HepG2 (cell line): Measurements from ENCODE around the gene YBX2. TPM values are rescaled to one million over a fixed set of nuclear protein-coding genes. Genes with fewer than 3 reads are reported as not detected.
A peak's percentile ranks its signal among the peaks of the same experiment; 100 is the strongest.

ENCODE experiments used
- AKAP8 ChIP-seq: sonication (generic); formaldehyde crosslinking; IDR thresholded peaks from 2 replicates; pipeline ENCODE4 v1.5.1; 2020; ENCODE audit warnings: mild to moderate bottlenecking, missing genetic modification reagents
- ESRRA ChIP-seq: sonication (generic); formaldehyde crosslinking; IDR thresholded peaks from 2 replicates; pipeline ENCODE4 v1.5.1; 2020; ENCODE audit warnings: mild to moderate bottlenecking, low read depth, missing genetic modification reagents
- FOXA3 ChIP-seq: IDR thresholded peaks from 2 replicates; pipeline ENCODE4 v1.6.1; 2016; ENCODE audit warnings: missing genetic modification reagents, missing compliant biosample characterization
- FOXO1 ChIP-seq: sonication (generic); formaldehyde crosslinking; IDR thresholded peaks from 2 replicates; pipeline ENCODE4 v1.4.0; 2020; ENCODE audit warnings: missing genetic modification reagents
- HOXD1 ChIP-seq: sonication (generic); formaldehyde crosslinking; IDR thresholded peaks from 2 replicates; pipeline ENCODE4 v1.5.0; 2020; ENCODE audit warnings: missing genetic modification reagents
- KDM4B ChIP-seq: sonication (generic); formaldehyde crosslinking; IDR thresholded peaks from 2 replicates; pipeline ENCODE4 v1.4.0; 2020; ENCODE audit warnings: missing genetic modification reagents
- KDM5B ChIP-seq: sonication (generic); formaldehyde crosslinking; IDR thresholded peaks from 2 replicates; pipeline ENCODE4 v1.4.0; 2020; ENCODE audit warnings: missing genetic modification reagents, mild to moderate bottlenecking, borderline replicate concordance
- KLF15 ChIP-seq: sonication (generic); formaldehyde crosslinking; IDR thresholded peaks from 2 replicates; pipeline ENCODE4 v1.8.1; 2023; ENCODE audit warnings: borderline replicate concordance, mild to moderate bottlenecking, inconsistent platforms, missing genetic modification reagents, mixed read lengths
- MXD1 ChIP-seq: sonication (generic); formaldehyde crosslinking; IDR thresholded peaks from 2 replicates; pipeline ENCODE4 v1.4.0; 2020; ENCODE audit warnings: mild to moderate bottlenecking, missing genetic modification reagents
- NKX3-1 ChIP-seq: sonication (generic); formaldehyde crosslinking; IDR thresholded peaks from 2 replicates; pipeline ENCODE4 v1.5.0; 2020; ENCODE audit warnings: missing genetic modification reagents
- NPAS2 ChIP-seq: sonication (generic); formaldehyde crosslinking; IDR thresholded peaks from 2 replicates; pipeline ENCODE4 v1.8.0; 2022; ENCODE audit warnings: mild to moderate bottlenecking, missing genetic modification reagents, borderline replicate concordance
- NR2F6 ChIP-seq, 2 experiments: IDR thresholded peaks; 2 replicates each; pipeline ENCODE4 v1.6.1; 2016; ENCODE audit warnings: antibody characterized with exemption in 1 of 2, mild to moderate bottlenecking in 1 of 2
- RBFOX2 ChIP-seq: fragments of 200-400 bp; formaldehyde crosslinking; IDR thresholded peaks from 2 replicates; pipeline ENCODE4 v1.6.1; 2017; ENCODE audit warnings: low read depth, mild to moderate bottlenecking, low read length
- SNAPC4 ChIP-seq: sonication (generic); formaldehyde crosslinking; IDR thresholded peaks from 2 replicates; pipeline ENCODE4 v1.4.0; 2020; ENCODE audit warnings: mild to moderate bottlenecking, missing genetic modification reagents
- SRY ChIP-seq: sonication (generic); formaldehyde crosslinking; IDR thresholded peaks from 2 replicates; pipeline ENCODE4 v1.8.0; 2022; ENCODE audit warnings: mild to moderate bottlenecking, missing genetic modification reagents
- ZBTB33 ChIP-seq: sonication (generic); formaldehyde crosslinking; IDR thresholded peaks from 2 replicates; pipeline ENCODE4 v1.4.0; 2020; ENCODE audit warnings: missing genetic modification reagents
- ZNF431 ChIP-seq: sonication (generic); formaldehyde crosslinking; IDR thresholded peaks from 2 replicates; pipeline ENCODE4 v1.9.0; 2022; ENCODE audit warnings: missing genetic modification reagents, low read depth, mild to moderate bottlenecking, borderline replicate concordance
- ZNF468 ChIP-seq: sonication (generic); formaldehyde crosslinking; IDR thresholded peaks from 2 replicates; pipeline ENCODE4 v1.8.0; 2022; ENCODE audit warnings: mild to moderate bottlenecking, moderate library complexity, missing genetic modification reagents
- ZNF546 ChIP-seq: sonication (generic); formaldehyde crosslinking; conservative IDR thresholded peaks from 2 replicates; pipeline ENCODE4 v1.8.1; 2023; ENCODE audit warnings: mild to moderate bottlenecking, missing genetic modification reagents
- ZNF616 ChIP-seq: sonication (generic); formaldehyde crosslinking; IDR thresholded peaks from 2 replicates; pipeline ENCODE4 v1.5.0; 2020; ENCODE audit warnings: low read depth, mild to moderate bottlenecking, missing genetic modification reagents
- ZNF775 ChIP-seq: sonication (generic); formaldehyde crosslinking; IDR thresholded peaks from 2 replicates; pipeline ENCODE4 v1.4.0; 2020; ENCODE audit warnings: missing genetic modification reagents, mild to moderate bottlenecking, moderate library complexity, borderline replicate concordance
- ZNF839 ChIP-seq: sonication (generic); formaldehyde crosslinking; IDR thresholded peaks from 2 replicates; pipeline ENCODE4 v1.4.0; 2020; ENCODE audit warnings: missing genetic modification reagents, mild to moderate bottlenecking, borderline replicate concordance
- polyA plus RNA-seq, 8 experiments: library from polyadenylated mRNA; depleted of rRNA in 3 of 8; stranded (reverse) in 7 of 8; unstranded in 1 of 8; fragments of >200 nt; fragmentation: Illumina TruSeq in 4 of 8; extraction: Trizol in 4 of 8; gene quantifications; 2 replicates each; pipeline versions ENCODE4 v1.2.1 to v1.2.3, GENCODE V29; 2011 to 2016; ENCODE audit warnings: low read depth in 4 of 8, missing spikeins in 1 of 8, mixed read lengths in 1 of 8; ENCODE audit not compliant: insufficient read depth in 1 of 8
- total RNA-seq, 5 experiments: library from RNA; depleted of rRNA; stranded (reverse); fragments of >200 nt; fragmentation: Illumina TruSeq; extraction: Trizol; gene quantifications; 2 replicates each; pipeline ENCODE4 v1.2.3, GENCODE V29; 2016; ENCODE audit warnings: low read depth in 1 of 5

YBX2 gene
- total and polyA plus RNA-seq, 2 of the 13 experiments (the other 11 are each of a cell fraction or from before 2014, with no cell fraction given): 0.12 to 0.22 TPM

GRCh38 chr17:7307686-7308624 is 13.5 kb upstream of the YBX2 start (continued):
- TF ChIP-seq ZBTB33 (CRISPR knock-in tag) (no peak), ZNF431 (CRISPR knock-in tag) (0 out of 2 replicates have a peak, but pooled peaks have one; percentile 43), HOXD1 (CRISPR knock-in tag) (no peak), SRY (peak; percentile 51; the same call in 1 of the 2 replicates), KDM4B (CRISPR knock-in tag) (no peak), ZNF616 (CRISPR knock-in tag) (0 out of 2 replicates have a peak, but pooled peaks have one; percentile 26), AKAP8 (no peak), RBFOX2 (peak; percentile 86), ZNF546 (CRISPR knock-in tag) (0 out of 2 replicates have a peak, but pooled peaks have one; percentile 61), NKX3-1 (no peak), KDM5B (CRISPR knock-in tag) (0 out of 2 replicates have a peak, but pooled peaks have one; percentile 31), ESRRA (CRISPR knock-in tag) (no peak), SNAPC4 (no peak), ZNF468 (CRISPR knock-in tag) (no peak), KLF15 (CRISPR knock-in tag) (no peak), FOXO1 (CRISPR knock-in tag) (no peak), NPAS2 (no peak), MXD1 (CRISPR knock-in tag) (peak; percentile 77), FOXA3 (CRISPR knock-in tag) (no peak), ZNF775 (CRISPR knock-in tag) (no peak), ZNF839 (CRISPR knock-in tag) (no peak; the same call in 1 of the 2 replicates), NR2F6 (IDR thresholded peaks at IDR 0.05) (no peak), NR2F6 (CRISPR knock-in tag; IDR thresholded peaks at IDR 0.05) (no peak)
